H1 (cell line): ENCODE results near the gene GNG4.

ENCODE experiments used
- BACH1 ChIP-seq: IDR thresholded peaks from 2 replicates; pipeline ENCODE4 v1.6.1; 2012; ENCODE audit warnings: low read length, improper control_type of control experiment
- CBX5 ChIP-seq: fragments of 300-800, 300-1000 bp; sonication (generic); IDR thresholded peaks from 2 replicates; pipeline ENCODE4 v1.7.1; 2016; ENCODE audit warnings: antibody characterized with exemption, low read length, low read depth
- CHD1 ChIP-seq: IDR thresholded peaks from 2 replicates; pipeline ENCODE4 v1.6.1; 2012; ENCODE audit warnings: low read depth, low read length, improper control_type of control experiment
- CHD2 ChIP-seq: IDR thresholded peaks from 2 replicates; pipeline ENCODE4 v1.6.1; 2012; ENCODE audit warnings: low read length, improper control_type of control experiment
- CTCF ChIP-seq, 3 experiments: IDR thresholded peaks; 1 replicate in 2 of 3; 2 replicates in 1 of 3; pipeline versions ENCODE4 v1.5.1 to v1.6.1; 2011; ENCODE audit warnings: low read length in 3 of 3, mild to moderate bottlenecking in 3 of 3, inconsistent platforms in 2 of 3, low read depth in 1 of 3, moderate library complexity in 1 of 3; ENCODE audit not compliant: insufficient read depth in 1 of 3; ENCODE audit errors: control extremely low read depth in 1 of 3
- EZH2 ChIP-seq: fragments of 200-600 bp; sonication (generic); IDR thresholded peaks from 2 replicates; pipeline ENCODE4 v1.7.1; 2012; ENCODE audit warnings: low read depth, mild to moderate bottlenecking, moderate library complexity, low read length, inconsistent platforms; ENCODE audit not compliant: severe bottlenecking
- GABPA ChIP-seq: IDR thresholded peaks from 2 replicates; pipeline ENCODE4 v1.6.1; 2011; ENCODE audit warnings: mild to moderate bottlenecking, low read length, moderate library complexity, borderline replicate concordance; ENCODE audit not compliant: insufficient read depth
- POLR2A ChIP-seq, 2 experiments: IDR thresholded peaks; 1 replicate in 1 of 2; 2 replicates in 1 of 2; pipeline ENCODE4 v1.6.1; 2011; ENCODE audit warnings: low read depth in 2 of 2, low read length in 2 of 2, mild to moderate bottlenecking in 2 of 2; ENCODE audit errors: control extremely low read depth in 1 of 2
- POU5F1 ChIP-seq: IDR thresholded peaks from 2 replicates; pipeline ENCODE4 v1.6.1; 2011; ENCODE audit warnings: low read depth, mild to moderate bottlenecking, low read length, moderate library complexity
- RAD21 ChIP-seq, 2 experiments: IDR thresholded peaks in 1 of 2; conservative IDR thresholded peaks in 1 of 2; 2 replicates each; pipeline ENCODE4 v1.6.1; 2011; ENCODE audit warnings: low read depth in 2 of 2, low read length in 2 of 2, improper control_type of control experiment in 1 of 2, inconsistent platforms in 1 of 2, mild to moderate bottlenecking in 1 of 2, moderate library complexity in 1 of 2
- SUZ12 ChIP-seq: fragments of 200-600 bp; sonication (generic); IDR thresholded peaks from 2 replicates; pipeline ENCODE4 v1.6.1; 2012; ENCODE audit warnings: mild to moderate bottlenecking, inconsistent platforms, low read length, moderate library complexity, mixed read lengths

GRCh38 chr1:235646463-235646862 lies 3.1 kb downstream of the GNG4 start:
- no peak for TF ChIP-seq EZH2
- TF ChIP-seq CHD2 = no peak
- TF ChIP-seq SUZ12 = no peak
- no peak for TF ChIP-seq CTCF (IDR thresholded peaks at IDR 0.05; ENCODE audit: control extremely low read depth in 1 of 3, insufficient read depth in 1 of 3, low read depth in 1 of 3, low read length in 3 of 3)
- no peak for TF ChIP-seq POLR2A (IDR thresholded peaks at IDR 0.05; ENCODE audit: control extremely low read depth in 1 of 2, low read depth in 2 of 2, low read length in 2 of 2)
- TF ChIP-seq POU5F1 = no peak
- no peak for TF ChIP-seq CHD1
- no peak for TF ChIP-seq GABPA
- no peak for TF ChIP-seq RAD21 (IDR thresholded peaks at IDR 0.05 in 1 of 2, conservative IDR thresholded peaks at IDR 0.05 in 1 of 2; ENCODE audit: low read depth in 2 of 2, low read length in 2 of 2)
- no peak for TF ChIP-seq CBX5
- TF ChIP-seq BACH1 = no peak
